ENCODE data around the gene ZNF689.
"Not testable (repeated sequence)": the region's sequence is repeated elsewhere in the genome, so short reads cannot be mapped to it uniquely, and the experiment has no call there.

The ZNF689 gene

GRCh38 chr16:30600215-30600614 lies 10.0 kb downstream of the ZNF689 start:
- no peak for DNase-seq (ENCODE audit: low read depth in 2 of 2)

- no peak for DNase-seq (ENCODE audit: low read depth in 2 of 2)
Measured at GRCh38 chr16:30592871-30593270, 17.3 kb downstream of the ZNF689 start.

- not testable (repeated sequence) for DNase-seq (ENCODE audit: low read depth in 2 of 2)
Measured at GRCh38 chr16:30590869-30591268, 19.3 kb downstream of the ZNF689 start.

GRCh38 chr16:30589582-30589981 lies 20.6 kb downstream of the ZNF689 start:
- DNase-seq (ENCODE audit: low read depth in 2 of 2): not testable (repeated sequence)

GRCh38 chr16:30588651-30589050 lies 21.5 kb downstream of the ZNF689 start:
- DNase-seq (ENCODE audit: low read depth in 2 of 2): no peak

DNA sequence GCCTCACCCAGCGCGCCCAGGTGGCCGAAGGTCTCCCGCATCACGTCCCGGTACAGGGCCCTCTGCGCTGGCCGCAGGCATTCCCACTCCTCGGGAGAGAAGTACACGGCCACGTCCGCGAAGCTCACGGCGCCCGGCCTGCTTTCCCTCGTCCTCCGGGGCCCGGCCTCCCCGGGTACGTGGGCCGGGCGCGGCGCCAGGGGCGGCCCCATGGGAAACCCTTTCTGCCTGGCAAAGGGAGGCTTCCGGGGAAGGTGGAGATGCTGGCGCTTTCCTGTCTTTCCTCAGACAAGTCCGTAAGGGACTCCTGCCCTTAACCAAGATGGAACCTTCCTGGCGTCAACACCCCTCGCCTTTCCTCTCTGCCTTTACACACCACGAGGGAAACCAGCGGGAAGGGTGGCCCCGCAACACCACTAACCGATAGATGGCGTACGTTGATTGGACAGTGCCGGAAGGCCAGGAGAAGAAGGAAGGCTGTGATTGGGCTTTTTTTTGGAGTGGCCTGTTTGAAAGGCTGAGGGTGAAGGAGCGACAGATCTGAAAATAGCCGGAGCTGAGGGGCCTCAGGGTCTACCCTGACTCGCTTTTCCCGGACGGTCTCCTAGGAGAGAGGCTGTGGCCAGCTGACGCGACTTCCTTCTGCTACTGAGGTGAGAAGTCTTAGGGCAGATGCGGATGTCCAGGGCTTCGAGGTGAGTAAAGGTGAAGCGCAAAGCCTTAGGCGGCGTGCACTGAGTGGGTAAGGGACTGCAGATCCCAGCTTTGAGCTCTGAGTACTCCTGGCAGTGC lies 24.6 kb downstream of the ZNF689 start, which contains the start of gene ZNF785:
TSS of gene ZNF785 (minus strand) at position 298 of the 792 bp plus-strand sequence. CDS start at position 212, 86 bp downstream.
- peak; percentile 98 to 99 for DNase-seq (ENCODE audit: low read depth in 2 of 2)

DNA sequence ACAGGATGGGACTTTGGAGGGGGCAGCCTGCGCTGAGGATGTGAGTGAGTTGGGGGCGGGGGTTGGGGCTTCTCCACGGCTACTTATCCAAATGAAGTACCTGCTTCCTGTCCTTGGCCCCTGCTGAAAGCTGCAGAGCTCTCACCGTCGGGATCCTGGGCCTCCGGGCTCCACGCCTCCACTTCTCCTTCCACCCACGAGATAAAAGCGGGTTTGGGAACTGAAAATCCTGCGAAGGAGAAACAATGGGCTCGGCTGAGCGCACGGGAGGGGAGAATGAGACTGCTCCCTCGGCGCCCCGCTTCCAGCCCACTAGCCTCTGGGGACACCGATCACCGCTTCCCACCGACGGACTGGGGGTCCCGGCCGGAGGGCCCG lies 25.2 kb downstream of the ZNF689 start:
- DNase-seq (ENCODE audit: low read depth in 2 of 2): no peak

- DNase-seq (ENCODE audit: low read depth in 2 of 2): no peak
Measured at GRCh38 chr16:30582611-30583340, 27.4 kb downstream of the ZNF689 start.

DNA sequence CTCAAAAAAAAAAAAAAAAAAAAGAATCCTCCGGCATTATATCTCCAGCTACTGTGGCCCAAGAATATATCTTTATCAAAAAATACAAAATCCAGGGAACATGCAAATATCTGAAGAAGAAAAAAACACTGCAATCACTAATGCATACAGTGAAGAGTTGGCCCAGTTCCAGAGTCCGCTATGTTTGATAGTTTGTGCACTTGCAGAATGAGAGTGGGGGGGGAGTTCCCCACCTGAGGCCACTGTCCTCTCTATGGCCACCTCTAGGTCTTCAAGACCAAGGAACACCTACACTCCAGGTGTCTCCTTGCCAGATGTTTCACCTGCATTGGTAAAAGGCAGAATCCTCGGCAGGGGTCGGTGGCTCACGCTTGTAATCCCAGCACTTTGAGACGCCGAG lies 28.7 kb downstream of the ZNF689 start:
- DNase-seq (ENCODE audit: low read depth in 2 of 2): no peak

DNA sequence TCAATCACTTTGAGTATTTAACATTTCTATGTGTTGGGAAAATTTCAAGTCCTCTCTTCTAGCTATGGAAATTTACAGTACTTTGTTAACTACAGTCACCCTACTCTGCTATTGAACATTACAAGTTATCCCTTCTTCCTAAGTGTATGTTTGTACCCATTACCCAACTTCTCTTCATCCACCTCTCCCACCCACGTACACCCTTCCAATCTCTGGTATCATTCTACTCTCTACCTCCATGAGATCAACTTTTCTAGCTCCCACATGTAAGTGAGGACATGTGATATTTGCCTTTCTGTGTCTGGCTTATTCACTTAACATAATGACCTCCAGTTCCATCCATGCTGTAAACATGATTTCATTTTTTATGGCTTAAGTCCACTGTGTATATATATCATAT lies 35.5 kb downstream of the ZNF689 start:
- no peak for DNase-seq (ENCODE audit: low read depth in 2 of 2)

DNA sequence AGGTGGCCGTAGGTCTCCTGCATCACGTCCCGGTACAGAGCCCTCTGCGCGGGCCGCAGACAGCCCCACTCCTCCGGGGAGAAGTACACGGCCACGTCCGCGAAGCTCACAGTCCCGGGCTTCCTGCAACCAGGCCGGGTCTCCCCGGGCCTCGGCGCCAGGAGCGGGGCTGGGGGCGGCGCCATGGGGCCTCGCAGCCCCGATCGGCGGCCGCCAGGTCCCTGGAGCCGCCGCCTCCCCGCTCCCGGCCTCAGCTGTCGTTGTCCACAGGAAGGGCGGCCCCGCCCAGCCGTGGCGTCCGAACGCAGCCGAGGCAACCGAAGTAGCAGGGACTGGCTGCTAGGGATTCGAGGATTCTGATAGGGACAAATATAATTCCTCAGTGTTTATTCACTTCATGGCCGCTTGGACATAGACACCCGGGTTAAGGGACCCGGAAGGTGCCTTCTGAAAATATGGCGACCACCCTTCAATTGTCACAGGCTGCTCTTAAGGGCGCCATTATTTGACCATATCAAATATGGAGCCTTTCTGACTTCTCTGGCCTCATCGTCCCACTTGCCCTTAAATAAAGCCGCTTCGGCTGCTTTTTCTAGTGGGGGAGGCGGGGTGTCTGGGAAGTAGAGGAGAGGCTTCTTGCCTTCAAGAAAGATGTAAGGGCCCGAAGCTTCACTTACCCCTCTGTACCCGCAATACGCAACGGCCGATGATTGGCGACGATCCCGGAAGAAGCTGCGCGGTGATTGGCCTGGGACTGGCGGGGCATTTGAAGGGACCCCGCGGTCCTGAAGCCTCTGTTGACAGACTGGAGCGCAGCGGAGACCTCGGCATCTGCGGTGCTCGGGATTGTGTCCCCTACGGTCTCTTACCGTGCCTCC lies 38.5 kb downstream of the ZNF689 start, which contains the start of gene ZNF688:
TSS of gene ZNF688 (minus strand) at position 270 of the 878 bp plus-strand sequence. CDS start at position 185, 85 bp downstream.
- peak; percentile 95 to 96 for DNase-seq (ENCODE audit: low read depth in 2 of 2)

- DNase-seq (ENCODE audit: low read depth in 2 of 2): peak in 1 of 2 experiments; percentile 4
Measured at GRCh38 chr16:30570636-30571444, 39.3 kb downstream of the ZNF689 start.

- DNase-seq (ENCODE audit: low read depth in 2 of 2): no peak
Measured at GRCh38 chr16:30569746-30570635, 40.2 kb downstream of the ZNF689 start.

- DNase-seq (ENCODE audit: low read depth in 2 of 2): no peak
Measured at GRCh38 chr16:30569281-30569680, 40.9 kb downstream of the ZNF689 start.

DNA sequence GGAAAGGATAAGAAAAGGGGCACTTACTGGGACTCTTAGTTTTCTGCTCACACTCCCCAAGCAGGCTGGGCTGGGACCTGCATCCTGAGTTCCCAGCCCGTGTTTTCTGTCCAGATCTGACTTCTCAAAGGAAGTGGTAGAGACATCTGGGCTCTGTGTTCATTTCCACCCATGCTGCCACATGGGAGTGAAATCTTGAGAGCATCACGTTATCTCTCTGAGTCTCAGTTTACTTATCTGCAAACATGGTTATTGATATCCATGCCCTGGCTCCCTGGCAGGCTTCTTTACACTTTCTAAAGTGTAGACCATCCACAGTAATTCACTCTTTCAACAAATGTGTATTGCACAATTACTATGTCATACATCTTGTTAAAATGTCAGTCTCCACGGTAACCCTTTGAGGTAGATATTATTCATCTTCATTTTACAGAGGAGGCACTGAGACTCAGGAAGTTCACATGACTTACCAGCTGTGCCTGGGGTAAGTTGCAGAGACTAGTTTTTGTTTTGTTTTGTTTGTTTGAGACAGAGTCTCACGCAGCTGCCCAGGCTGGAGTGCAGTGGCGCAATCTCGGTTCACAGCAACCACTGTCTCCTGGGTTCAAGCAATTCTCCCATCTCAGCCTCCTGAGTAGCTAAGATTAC lies 42.1 kb downstream of the ZNF689 start:
- DNase-seq (ENCODE audit: low read depth in 2 of 2): peak; percentile 37 to 45

DNA sequence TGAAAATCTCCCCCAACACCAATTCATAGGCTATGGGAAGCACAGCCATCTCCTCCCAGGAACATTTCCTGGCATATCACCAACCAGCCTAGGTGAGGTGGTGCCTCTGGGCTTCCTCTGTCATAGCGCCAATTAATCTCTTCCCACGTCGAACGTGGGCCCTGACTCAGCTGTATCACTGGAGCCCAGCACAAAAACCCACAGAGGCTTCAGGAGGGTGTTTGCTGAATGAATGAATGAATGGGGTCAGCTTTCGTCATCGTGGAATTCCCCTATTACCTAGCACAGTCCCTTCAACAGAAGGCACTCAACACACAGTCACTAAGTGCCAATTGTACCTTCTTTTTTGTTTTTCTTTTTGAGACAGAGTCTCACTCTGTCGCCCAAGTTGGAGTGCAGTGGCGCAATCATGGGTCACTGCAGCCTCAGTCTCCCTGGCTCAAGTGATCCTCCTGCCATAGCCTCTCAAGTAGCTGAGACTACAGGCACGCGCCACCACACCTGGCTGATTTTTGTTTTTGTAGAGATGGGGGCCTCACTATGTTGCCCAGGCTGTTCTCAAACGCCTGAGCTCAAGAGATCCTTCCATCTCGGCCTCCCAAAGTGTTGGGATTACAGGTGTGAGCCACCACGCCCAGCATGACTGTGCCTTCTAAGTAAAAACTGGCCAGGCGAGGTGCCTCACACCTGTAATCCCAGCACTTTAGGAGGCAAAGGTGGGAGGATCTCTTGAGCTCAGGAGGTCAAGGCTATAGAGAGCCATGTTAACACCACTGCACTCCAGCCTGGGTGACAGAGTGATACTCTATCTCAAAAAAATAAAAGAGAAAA lies 42.8 kb downstream of the ZNF689 start:
- no peak for DNase-seq (ENCODE audit: low read depth in 2 of 2)

DNA sequence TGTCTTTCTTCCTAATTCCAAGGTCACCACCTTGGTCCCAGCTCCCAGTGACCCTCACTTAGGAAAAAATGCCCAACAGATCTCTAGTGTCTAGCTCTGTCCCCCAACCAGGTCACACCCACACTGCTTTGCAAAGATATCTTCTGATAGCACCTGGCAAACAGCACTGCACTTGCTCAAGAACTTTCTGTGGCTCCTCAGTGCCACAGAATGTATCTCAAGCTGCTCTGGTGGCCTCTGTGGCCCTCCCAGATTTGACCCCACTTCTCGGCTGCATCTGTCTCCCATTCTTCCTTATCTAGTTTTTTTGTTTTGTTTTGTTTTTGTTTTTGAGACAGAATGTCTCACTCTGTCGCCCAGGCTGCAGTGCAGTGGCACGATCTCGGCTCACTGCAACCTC lies 43.7 kb downstream of the ZNF689 start:
- DNase-seq (ENCODE audit: low read depth in 2 of 2): no peak

- DNase-seq (ENCODE audit: low read depth in 2 of 2): no peak
Measured at GRCh38 chr16:30565984-30566383, 44.2 kb downstream of the ZNF689 start.

- DNase-seq (ENCODE audit: low read depth in 2 of 2): no peak
Measured at GRCh38 chr16:30565526-30565925, 44.7 kb downstream of the ZNF689 start.
